ENCODE results near the gene DDX46. TPM values are rescaled to one million over a fixed set of nuclear protein-coding genes. Genes with fewer than 3 reads are reported as not detected.

The DDX46 gene
- total RNA-seq, 2 donors from 2014 or later: 31.9 to 36.3 TPM

DNA sequence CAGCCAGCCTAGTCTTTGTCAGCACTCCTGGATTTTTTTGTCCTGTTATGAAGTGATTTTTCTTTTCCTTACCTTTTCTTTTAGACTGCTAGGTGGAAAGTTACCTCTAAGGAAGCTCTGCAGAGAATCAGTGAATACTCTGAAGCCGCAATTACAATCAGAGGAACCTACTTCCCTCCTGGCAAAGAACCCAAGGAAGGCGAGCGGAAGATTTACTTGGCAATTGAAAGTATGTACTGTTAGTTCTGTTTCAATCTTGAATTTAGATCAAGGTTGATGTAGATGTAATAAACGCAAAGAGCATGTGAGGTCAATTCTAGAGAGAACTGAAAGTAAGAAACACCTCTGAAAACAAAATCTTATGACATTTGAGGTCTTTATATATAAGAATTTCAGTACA, 60.2 kb downstream of the DDX46 start:
- 84 to 86% methylated on average over 4 of the region's 4 CpGs for WGBS, 2 donors
- no peak overlapping the region for H3K4me3 ChIP-seq
- intact Hi-C loops (cut with DNase I): no loop called here
- TF ChIP-seq, protein P1, sequence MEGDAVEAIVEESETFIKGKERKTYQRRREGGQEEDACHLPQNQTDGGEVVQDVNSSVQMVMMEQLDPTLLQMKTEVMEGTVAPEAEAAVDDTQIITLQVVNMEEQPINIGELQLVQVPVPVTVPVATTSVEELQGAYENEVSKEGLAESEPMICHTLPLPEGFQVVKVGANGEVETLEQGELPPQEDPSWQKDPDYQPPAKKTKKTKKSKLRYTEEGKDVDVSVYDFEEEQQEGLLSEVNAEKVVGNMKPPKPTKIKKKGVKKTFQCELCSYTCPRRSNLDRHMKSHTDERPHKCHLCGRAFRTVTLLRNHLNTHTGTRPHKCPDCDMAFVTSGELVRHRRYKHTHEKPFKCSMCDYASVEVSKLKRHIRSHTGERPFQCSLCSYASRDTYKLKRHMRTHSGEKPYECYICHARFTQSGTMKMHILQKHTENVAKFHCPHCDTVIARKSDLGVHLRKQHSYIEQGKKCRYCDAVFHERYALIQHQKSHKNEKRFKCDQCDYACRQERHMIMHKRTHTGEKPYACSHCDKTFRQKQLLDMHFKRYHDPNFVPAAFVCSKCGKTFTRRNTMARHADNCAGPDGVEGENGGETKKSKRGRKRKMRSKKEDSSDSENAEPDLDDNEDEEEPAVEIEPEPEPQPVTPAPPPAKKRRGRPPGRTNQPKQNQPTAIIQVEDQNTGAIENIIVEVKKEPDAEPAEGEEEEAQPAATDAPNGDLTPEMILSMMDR (IDR thresholded peaks at IDR 0.05): no peak
- TF ChIP-seq POLR2A (IDR thresholded peaks at IDR 0.05): no peak
- H3K9me3 ChIP-seq: no peaks in the 10 kb centered on the region
- no peaks in the 10 kb centered on the region for H3K27me3 ChIP-seq
- H3K4me1 ChIP-seq: no peaks in the 10 kb centered on the region
- H3K27ac ChIP-seq: no peak overlapping the region
- peaks cover 11 to 19% of the 10 kb centered on the region in 2 donors for H3K36me3 ChIP-seq (replicated peaks in 1 of 2; ENCODE audit: insufficient read depth in 1 of 2, low read depth in 2 of 2)
- ATAC-seq: no peak
- no peak for DNase-seq

DNA sequence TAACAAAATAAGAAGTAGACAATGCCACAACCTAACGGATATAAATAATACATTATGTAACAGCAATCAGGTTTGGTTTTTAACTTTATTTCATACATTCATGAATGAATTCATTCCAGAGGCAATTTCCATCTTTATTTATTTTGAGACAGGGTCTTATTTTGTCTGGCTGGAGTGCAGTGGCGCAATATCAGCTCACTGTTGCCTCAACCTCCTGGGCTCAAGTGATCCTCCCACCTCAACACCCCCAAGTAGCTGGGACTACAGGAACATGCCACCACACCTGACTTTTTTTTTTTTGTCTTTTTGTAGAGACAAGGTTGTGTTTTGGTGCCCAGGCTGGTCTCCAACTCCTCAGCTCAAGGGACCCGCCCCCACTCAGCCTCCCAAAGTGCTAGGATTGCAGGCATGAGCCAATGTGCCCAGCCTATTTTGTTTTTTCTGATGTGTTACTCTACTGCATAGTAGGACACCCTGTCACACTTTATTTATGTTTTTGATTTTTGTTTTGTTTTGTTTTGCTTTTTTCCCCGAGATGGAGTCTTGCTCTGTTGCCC, 60.9 kb downstream of the DDX46 start:
- no peaks in the 10 kb centered on the region for H3K27me3 ChIP-seq
- peaks cover 11 to 19% of the 10 kb centered on the region in 2 donors for H3K36me3 ChIP-seq (replicated peaks in 1 of 2; ENCODE audit: insufficient read depth in 1 of 2, low read depth in 2 of 2)
- no peak overlapping the region for H3K4me3 ChIP-seq
- no peak overlapping the region for H3K27ac ChIP-seq
- ATAC-seq (no peak), DNase-seq (no peak)
- no peaks in the 10 kb centered on the region for H3K9me3 ChIP-seq
- intact Hi-C loops (cut with DNase I): no loop called here
- no peak for TF ChIP-seq POLR2A (IDR thresholded peaks at IDR 0.05)
- TF ChIP-seq, protein P1 (IDR thresholded peaks at IDR 0.05): no peak
- no peaks in the 10 kb centered on the region for H3K4me1 ChIP-seq
- WGBS, 2 donors: 88 to 95% methylated on average over 4 of the region's 4 CpGs

DNA sequence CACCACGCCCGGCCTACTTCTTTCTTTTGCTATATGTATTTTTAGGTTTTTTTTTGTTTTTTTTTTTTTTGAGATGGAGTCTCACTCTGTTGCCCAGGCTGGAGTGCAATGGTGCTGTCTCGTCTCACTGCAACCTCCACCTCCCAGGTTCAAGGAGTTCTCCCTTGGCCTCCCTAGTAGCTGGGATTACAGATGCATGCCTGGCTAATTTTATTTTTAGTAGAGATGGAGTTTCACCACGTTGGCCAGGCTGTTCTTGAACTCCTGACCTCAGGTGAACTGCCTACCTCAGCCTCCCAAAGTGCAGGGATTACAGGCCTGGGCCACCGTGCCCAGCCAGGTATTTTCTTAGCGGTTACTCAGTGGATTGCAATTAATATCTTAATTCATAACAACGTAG, 63.3 kb downstream of the DDX46 start:
- no peak for DNase-seq
- no peak for ATAC-seq
- Histone ChIP-seq H3K36me3 (replicated peaks in 1 of 2; ENCODE audit: insufficient read depth in 1 of 2, low read depth in 2 of 2) (peaks cover 11 to 21% of the 10 kb centered on the region in 2 donors), H3K27ac (no peak overlapping the region), H3K4me3 (no peak overlapping the region), H3K4me1 (no peaks in the 10 kb centered on the region), H3K27me3 (no peaks in the 10 kb centered on the region), H3K9me3 (no peaks in the 10 kb centered on the region)
- intact Hi-C loops (cut with DNase I): no loop called here
- 83 to 85% methylated on average over 7 of the region's 7 CpGs for WGBS, 2 donors
- TF ChIP-seq, protein P1 (IDR thresholded peaks at IDR 0.05): no peak
- TF ChIP-seq POLR2A (IDR thresholded peaks at IDR 0.05): no peak

DNA sequence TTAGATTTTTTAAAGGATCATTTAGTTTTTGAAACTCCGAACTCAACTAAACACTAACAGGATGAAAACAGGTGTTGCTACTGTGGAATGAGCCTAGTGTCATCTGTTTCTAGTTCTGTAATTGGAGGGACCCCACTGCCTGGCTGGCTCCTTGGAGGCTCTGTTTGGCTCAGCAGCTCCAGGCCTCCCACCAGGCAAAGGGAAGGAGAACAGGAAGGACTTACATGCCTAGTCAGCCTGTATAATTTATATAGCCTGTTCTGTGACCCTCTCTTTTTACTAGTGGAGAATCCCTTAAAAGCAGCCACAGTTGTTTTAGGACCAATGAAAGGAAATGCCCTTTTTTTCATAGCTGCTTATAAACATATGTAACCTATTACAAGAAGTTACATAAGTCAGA, 66.1 kb downstream of the DDX46 start:
- no peak overlapping the region for H3K27ac ChIP-seq
- DNase-seq (no peak), ATAC-seq (no peak)
- H3K4me1 ChIP-seq: no peaks in the 10 kb centered on the region
- H3K27me3 ChIP-seq: no peaks in the 10 kb centered on the region
- no peak for TF ChIP-seq POLR2A (IDR thresholded peaks at IDR 0.05)
- TF ChIP-seq, protein P1 (IDR thresholded peaks at IDR 0.05): no peak
- WGBS, 2 donors: 100% methylated on average over 1 of the region's 1 CpG
- no peaks in the 10 kb centered on the region for H3K9me3 ChIP-seq
- H3K36me3 ChIP-seq (replicated peaks in 1 of 2; ENCODE audit: insufficient read depth in 1 of 2, low read depth in 2 of 2): peaks cover 6 to 28% of the 10 kb centered on the region in 2 donors
- H3K4me3 ChIP-seq: no peak overlapping the region
- intact Hi-C loops (cut with DNase I): no loop called here

DNA sequence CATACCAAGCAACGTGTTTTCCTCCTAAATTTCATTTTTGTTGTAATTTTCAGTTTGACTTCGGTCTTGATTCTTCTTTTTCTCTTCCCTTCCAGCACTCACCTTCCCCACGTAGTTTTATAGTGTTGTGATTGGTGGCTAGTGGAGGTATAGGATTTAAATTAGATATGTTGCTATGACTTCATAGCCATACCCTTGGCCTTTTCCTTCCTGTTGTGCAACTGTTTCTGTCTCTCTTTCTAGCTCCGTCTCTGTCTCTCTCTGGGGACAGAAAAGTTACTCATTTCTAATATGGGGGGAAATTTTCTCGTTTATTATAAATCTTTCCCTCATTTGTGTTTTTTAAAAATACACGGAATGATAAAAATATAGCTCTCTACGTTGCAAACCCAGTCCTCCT, 66.6 kb downstream of the DDX46 start:
- H3K36me3 ChIP-seq (replicated peaks in 1 of 2; ENCODE audit: insufficient read depth in 1 of 2, low read depth in 2 of 2): peaks cover under 1 to 28% of the 10 kb centered on the region in 2 donors
- no peaks in the 10 kb centered on the region for H3K27me3 ChIP-seq
- H3K9me3 ChIP-seq: no peaks in the 10 kb centered on the region
- no peak overlapping the region for H3K27ac ChIP-seq
- 83 to 89% methylated on average over 7 of the region's 7 CpGs for WGBS, 2 donors
- ATAC-seq (no peak), DNase-seq (no peak)
- TF ChIP-seq, protein P1 (IDR thresholded peaks at IDR 0.05): no peak
- no peak for TF ChIP-seq POLR2A (IDR thresholded peaks at IDR 0.05)
- intact Hi-C loops (cut with DNase I): no loop called here
- H3K4me1 ChIP-seq: no peaks in the 10 kb centered on the region
- H3K4me3 ChIP-seq: no peak overlapping the region

Data from body of pancreas (tissue), 4 donors.